MM.1S (cell line): ENCODE measurements around the gene FGF11.
"Not testable (repeated sequence)": the region's sequence is repeated elsewhere in the genome, so short reads cannot be mapped to it uniquely, and the experiment has no call there.

Experiments
- DNase-seq: peaks from one replicate; pipeline ENCODE4 v3.0.0-alpha.2; 2015
- H2AFZ ChIP-seq: fragments of 300-600 bp; sonication (generic); 2 replicates; pipeline ENCODE4 v1.6.0; 2016; ENCODE audit warnings: antibody characterized with exemption, low read length
- H3F3A ChIP-seq: fragments of 300-600 bp; sonication (generic); 2 replicates; pipeline ENCODE4 v1.6.1; 2016; ENCODE audit warnings: mild to moderate bottlenecking, antibody characterized with exemption, low read length, moderate library complexity, mixed read lengths; ENCODE audit not compliant: insufficient read depth
- H3K27ac ChIP-seq: fragments of 300-600 bp; sonication (generic); 2 replicates; pipeline ENCODE4 v1.5.1; 2016; ENCODE audit warnings: mild to moderate bottlenecking, low read length
- H3K27me3 ChIP-seq: fragments of 300-600 bp; sonication (generic); replicated peaks from 2 replicates; pipeline ENCODE4 v1.6.0; 2016; ENCODE audit warnings: low read length; ENCODE audit not compliant: insufficient read depth
- H3K36me3 ChIP-seq: fragments of 300-600 bp; sonication (generic); replicated peaks from 2 replicates; pipeline ENCODE4 v1.6.1; 2016; ENCODE audit warnings: mild to moderate bottlenecking, low read length, mixed read lengths; ENCODE audit not compliant: insufficient read depth
- H3K4me1 ChIP-seq: fragments of 300-600 bp; sonication (generic); 2 replicates; pipeline ENCODE4 v1.6.1; 2016; ENCODE audit warnings: low read length, mixed read lengths
- H3K4me2 ChIP-seq: fragments of 300-600 bp; sonication (generic); 2 replicates; pipeline ENCODE4 v1.6.0; 2016; ENCODE audit warnings: low read depth, low read length
- H3K4me3 ChIP-seq: fragments of 300-600 bp; sonication (generic); 2 replicates; pipeline ENCODE4 v1.5.1; 2016; ENCODE audit warnings: low read length, mixed read lengths
- H3K79me2 ChIP-seq: fragments of 300-600 bp; sonication (generic); 2 replicates; pipeline ENCODE4 v1.6.1; 2016; ENCODE audit warnings: mixed run types, low read length, mixed read lengths
- H3K9ac ChIP-seq: fragments of 300-600 bp; sonication (generic); 2 replicates; pipeline ENCODE4 v1.6.1; 2016; ENCODE audit warnings: low read length, mixed read lengths
- H3K9me2 ChIP-seq: fragments of 300-600 bp; sonication (generic); replicated peaks from 2 replicates; pipeline ENCODE4 v1.6.1; 2016; ENCODE audit warnings: mild to moderate bottlenecking, low read length, mixed read lengths; ENCODE audit not compliant: insufficient read depth
- H3K9me3 ChIP-seq: fragments of 300-600 bp; sonication (generic); replicated peaks from 2 replicates; pipeline ENCODE4 v1.6.1; 2016; ENCODE audit warnings: mild to moderate bottlenecking, low read length, mixed read lengths; ENCODE audit not compliant: insufficient read depth
- H4K20me1 ChIP-seq: fragments of 300-600 bp; sonication (generic); 2 replicates; pipeline ENCODE4 v1.6.1; 2016; ENCODE audit warnings: mild to moderate bottlenecking, low read length, moderate library complexity, mixed read lengths; ENCODE audit not compliant: insufficient read depth
- CTCF ChIP-seq: fragments of 300-600 bp; sonication (generic); IDR thresholded peaks from 2 replicates; pipeline ENCODE4 v1.5.1; 2016; ENCODE audit warnings: antibody characterized with exemption, low read length, mixed read lengths
- EZH2 ChIP-seq: fragments of 300-600 bp; sonication (generic); optimal IDR thresholded peaks from 2 replicates; pipeline ENCODE3; 2017; ENCODE audit warnings: low read depth, mild to moderate bottlenecking, antibody characterized with exemption, low read length, mixed read lengths
- EZH2phosphoT487 ChIP-seq: fragments of 300-600 bp; sonication (generic); IDR thresholded peaks from 2 replicates; pipeline ENCODE4 v1.6.1; 2018; ENCODE audit warnings: antibody characterized with exemption, low read length

Gene FGF11

GRCh38 chr17:7478276-7479212 is 39.2 kb downstream of the FGF11 start:
- no peaks in the 10 kb centered on the region for H3K9me2 ChIP-seq
- no peaks in the 10 kb centered on the region for H3K9me3 ChIP-seq
- no peak for DNase-seq
- no peaks in the 10 kb centered on the region for H3K36me3 ChIP-seq
- no peak overlapping the region for H2AFZ ChIP-seq
- H3K27ac ChIP-seq = no peak overlapping the region
- H3K4me1 ChIP-seq = no peaks in the 10 kb centered on the region
- no peaks in the 10 kb centered on the region for H3K27me3 ChIP-seq
- H3K4me2 ChIP-seq = peak overlapping the region; percentile 43; the same call in 1 of the 2 replicates
- peak overlapping the region; percentile 39; the same call in 1 of the 2 replicates for H3K4me3 ChIP-seq
- no peak overlapping the region; the same call in 1 of the 2 replicates for H3K9ac ChIP-seq
- H3K79me2 ChIP-seq = peaks cover 7% of the 10 kb centered on the region; the same call in 1 of the 2 replicates
- TF ChIP-seq CTCF (no peak), EZH2 (no peak), EZH2phosphoT487 (no peak)
- no peaks in the 10 kb centered on the region for H4K20me1 ChIP-seq
- 0 out of 2 replicates have a peak, but pooled peaks cover 5% of the 10 kb centered on the region for H3F3A ChIP-seq

- no peak for TF ChIP-seq EZH2phosphoT487
- no peak for TF ChIP-seq EZH2
- Histone ChIP-seq H3K27ac (no peak within 1 kb of the TSS), H3K9me3 (no peaks in the 10 kb centered on the region), H3F3A (0 out of 2 replicates have a peak, but pooled peaks cover 5% of the 10 kb centered on the region), H3K4me2 (peak within 1 kb of the TSS; percentile 96), H3K9me2 (no peaks in the 10 kb centered on the region), H3K79me2 (peaks cover 7% of the 10 kb centered on the region; the same call in 1 of the 2 replicates), H3K4me3 (peak within 1 kb of the TSS; percentile 68), H3K27me3 (no peaks in the 10 kb centered on the region), H3K36me3 (no peaks in the 10 kb centered on the region), H3K4me1 (no peaks in the 10 kb centered on the region), H2AFZ (peak within 1 kb of the TSS; percentile 85), H3K9ac (peak within 1 kb of the TSS; percentile 55; the same call in 1 of the 2 replicates), H4K20me1 (no peaks in the 10 kb centered on the region)
- DNase-seq = peak; percentile 42
Measured at GRCh38 chr17:7479213-7480088, 40.1 kb downstream of the FGF11 start, which contains the start of gene ZBTB4. TSS of gene ZBTB4 (minus strand) at chr17:7479631. CDS start at chr17:7466801, 12,830 bp downstream.

- Histone ChIP-seq H2AFZ (peak overlapping the region; percentile 85), H3K4me3 (peak overlapping the region; percentile 68), H3K4me1 (no peaks in the 10 kb centered on the region), H3K9me3 (no peaks in the 10 kb centered on the region), H3K27ac (no peak overlapping the region), H3K4me2 (peak overlapping the region; percentile 96), H3K36me3 (no peaks in the 10 kb centered on the region), H3K9ac (peak overlapping the region; percentile 55; the same call in 1 of the 2 replicates), H3K79me2 (peaks cover 11% of the 10 kb centered on the region), H3K27me3 (no peaks in the 10 kb centered on the region), H3F3A (peaks cover 8% of the 10 kb centered on the region; the same call in 1 of the 2 replicates), H3K9me2 (no peaks in the 10 kb centered on the region), H4K20me1 (no peaks in the 10 kb centered on the region)
- no peak for DNase-seq
- no peak for TF ChIP-seq CTCF
- no peak for TF ChIP-seq EZH2
- no peak for TF ChIP-seq EZH2phosphoT487
Measured at GRCh38 chr17:7480089-7480384, 40.7 kb downstream of the FGF11 start.

- not testable (repeated sequence) for H3K4me3 ChIP-seq
Measured at GRCh38 chr17:7481275-7481674, 42.0 kb downstream of the FGF11 start, which contains the start of gene SLC35G6. TSS of gene SLC35G6 (plus strand) at chr17:7481446. CDS start at chr17:7481517, 71 bp downstream.

GRCh38 chr17:7481842-7482741 is 42.8 kb downstream of the FGF11 start:
- H2AFZ ChIP-seq, H3K4me3 ChIP-seq, H3K9me2 ChIP-seq, H3K4me1 ChIP-seq, H3K4me2 ChIP-seq, H3K27ac ChIP-seq, H3K36me3 ChIP-seq, H3K27me3 ChIP-seq, H3K9ac ChIP-seq, H4K20me1 ChIP-seq, DNase-seq, H3K9me3 ChIP-seq: not testable (repeated sequence)
- H3K79me2 ChIP-seq = peaks cover 30% of the 10 kb centered on the region
- peaks cover 16% of the 10 kb centered on the region; the same call in 1 of the 2 replicates for H3F3A ChIP-seq

More at GRCh38 chr17:7481275-7481674, 42.0 kb downstream of the FGF11 start, which contains the start of gene SLC35G6:
- not testable (repeated sequence) for H3K9me3 ChIP-seq, H4K20me1 ChIP-seq, H3K9ac ChIP-seq, H3K27me3 ChIP-seq, H3K27ac ChIP-seq, H3K9me2 ChIP-seq, H2AFZ ChIP-seq, H3K4me1 ChIP-seq, DNase-seq, H3K36me3 ChIP-seq
- peak within 1 kb of the TSS; percentile 96; the same call in 1 of the 2 replicates for H3K4me2 ChIP-seq
- peaks cover 15% of the 10 kb centered on the region; the same call in 1 of the 2 replicates for H3F3A ChIP-seq
- H3K79me2 ChIP-seq = peaks cover 22% of the 10 kb centered on the region
